Panc1 (cell line): ENCODE data around the gene PAPPA.

Source experiments
- POLR2AphosphoS5 ChIP-seq: IDR thresholded peaks from 2 replicates; pipeline ENCODE4 v1.6.1; 2012; ENCODE audit warnings: mild to moderate bottlenecking, low read depth, low read length, moderate library complexity
- TCF7L2 ChIP-seq: IDR thresholded peaks from 2 replicates; pipeline ENCODE4 v1.6.1; 2011; ENCODE audit warnings: mild to moderate bottlenecking, low read depth, low read length, inconsistent platforms
- TF ChIP-seq, protein P1 (sequence below): fragments of 450-650 bp; IDR thresholded peaks from 2 replicates; pipeline ENCODE4 v1.5.1; 2017; ENCODE audit warnings: mild to moderate bottlenecking

DNA sequence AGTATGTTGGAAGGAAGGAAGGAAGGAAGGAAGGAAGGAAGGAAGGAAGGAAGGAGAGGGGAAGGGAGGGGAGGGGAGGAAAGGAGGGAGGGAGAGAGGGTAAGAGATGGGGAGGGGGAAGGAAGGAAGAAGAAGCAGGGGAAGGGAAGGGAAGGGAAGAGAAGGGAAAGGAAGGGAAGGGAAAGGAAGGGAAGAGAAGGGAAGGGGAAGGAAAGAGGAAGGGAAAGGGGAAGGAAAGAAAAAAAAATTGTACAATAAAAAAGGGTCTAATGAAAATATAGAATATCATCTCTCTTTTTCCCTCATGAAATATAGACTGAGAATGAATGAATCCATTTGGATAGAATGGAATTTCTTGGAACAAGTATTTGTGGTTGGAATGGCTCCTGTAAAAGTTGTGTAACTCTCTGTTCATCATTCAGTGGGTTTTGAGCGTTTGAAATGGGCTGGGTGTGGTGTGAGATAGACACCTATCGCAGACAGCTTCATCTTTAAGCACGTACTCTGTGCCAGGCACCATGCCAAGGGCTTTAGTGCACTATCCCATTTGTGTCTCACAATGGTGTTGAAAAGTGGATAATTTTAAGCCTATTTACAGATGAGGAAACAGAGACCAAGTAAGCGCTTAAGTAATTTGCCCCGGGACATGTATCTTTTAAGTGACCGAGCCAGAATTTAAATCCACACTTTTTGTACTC lies 11.6 kb upstream of the PAPPA start:
- TF ChIP-seq POLR2AphosphoS5 (no peak), TCF7L2 (no peak)
- TF ChIP-seq, protein P1, sequence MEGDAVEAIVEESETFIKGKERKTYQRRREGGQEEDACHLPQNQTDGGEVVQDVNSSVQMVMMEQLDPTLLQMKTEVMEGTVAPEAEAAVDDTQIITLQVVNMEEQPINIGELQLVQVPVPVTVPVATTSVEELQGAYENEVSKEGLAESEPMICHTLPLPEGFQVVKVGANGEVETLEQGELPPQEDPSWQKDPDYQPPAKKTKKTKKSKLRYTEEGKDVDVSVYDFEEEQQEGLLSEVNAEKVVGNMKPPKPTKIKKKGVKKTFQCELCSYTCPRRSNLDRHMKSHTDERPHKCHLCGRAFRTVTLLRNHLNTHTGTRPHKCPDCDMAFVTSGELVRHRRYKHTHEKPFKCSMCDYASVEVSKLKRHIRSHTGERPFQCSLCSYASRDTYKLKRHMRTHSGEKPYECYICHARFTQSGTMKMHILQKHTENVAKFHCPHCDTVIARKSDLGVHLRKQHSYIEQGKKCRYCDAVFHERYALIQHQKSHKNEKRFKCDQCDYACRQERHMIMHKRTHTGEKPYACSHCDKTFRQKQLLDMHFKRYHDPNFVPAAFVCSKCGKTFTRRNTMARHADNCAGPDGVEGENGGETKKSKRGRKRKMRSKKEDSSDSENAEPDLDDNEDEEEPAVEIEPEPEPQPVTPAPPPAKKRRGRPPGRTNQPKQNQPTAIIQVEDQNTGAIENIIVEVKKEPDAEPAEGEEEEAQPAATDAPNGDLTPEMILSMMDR = no peak
